T-helper 17 cell (primary cell): ENCODE measurements around the gene KRABD2.
"Not testable (repeated sequence)": the region's sequence is repeated elsewhere in the genome, so short reads cannot be mapped to it uniquely, and the experiment has no call there.

ENCODE experiments used
- ATAC-seq: fragments of 150-1000 bp; cut with Tn5 transposase; 2 replicates; pipeline ENCODE4 v1.10.0; 2021; ENCODE audit warnings: mild to moderate bottlenecking, moderate library complexity
- DNase-seq, 3 donors: peaks; one replicate each; pipeline versions ENCODE4 v3.0.0 to v3.0.0-alpha.2; 2020 to 2021
- H3K9me3 ChIP-seq: one replicate; pipeline ENCODE4 v1.7.0; 2013; ENCODE audit warnings: low read length, mild to moderate bottlenecking; ENCODE audit not compliant: control insufficient read depth, poor library complexity, severe bottlenecking
- H3K27ac Mint-ChIP-seq: one replicate; pipeline ENCODE4 v1.8.0; 2022; ENCODE audit warnings: mild to moderate bottlenecking, moderate library complexity, mixed read lengths
- H3K27me3 Mint-ChIP-seq: one replicate; pipeline ENCODE4 v1.8.0; 2022; ENCODE audit warnings: mixed read lengths
- H3K36me3 Mint-ChIP-seq: one replicate; pipeline ENCODE4 v1.8.0; 2022; ENCODE audit warnings: low read depth, mixed read lengths
- H3K4me1 Mint-ChIP-seq: one replicate; pipeline ENCODE4 v1.8.0; 2022; ENCODE audit warnings: mild to moderate bottlenecking, mixed read lengths
- H3K4me3 Mint-ChIP-seq: one replicate; pipeline ENCODE4 v1.8.0; 2022; ENCODE audit warnings: mild to moderate bottlenecking, moderate library complexity, mixed read lengths

Gene KRABD2

DNA sequence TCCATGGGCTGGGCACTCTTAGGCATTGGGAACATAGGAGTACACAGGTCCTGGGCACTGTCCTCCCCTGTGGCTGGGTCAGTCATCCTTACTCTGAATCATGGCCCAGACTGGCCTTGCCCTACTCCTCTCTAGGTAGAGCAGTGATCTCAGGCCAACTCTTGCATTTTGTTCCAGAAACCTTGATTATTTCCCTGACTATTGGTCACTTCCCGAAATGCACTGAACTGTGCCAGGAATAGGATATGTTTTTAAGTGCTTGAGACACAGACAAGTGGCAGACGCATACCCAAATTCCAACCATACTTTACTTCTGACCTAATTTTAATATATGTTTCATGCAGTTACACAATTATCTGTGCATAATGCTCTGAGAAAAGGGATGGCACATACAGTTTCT, 10.3 kb downstream of the KRABD2 start:
- H3K27me3 Mint-ChIP-seq, result no peaks in the 10 kb centered on the region

DNA sequence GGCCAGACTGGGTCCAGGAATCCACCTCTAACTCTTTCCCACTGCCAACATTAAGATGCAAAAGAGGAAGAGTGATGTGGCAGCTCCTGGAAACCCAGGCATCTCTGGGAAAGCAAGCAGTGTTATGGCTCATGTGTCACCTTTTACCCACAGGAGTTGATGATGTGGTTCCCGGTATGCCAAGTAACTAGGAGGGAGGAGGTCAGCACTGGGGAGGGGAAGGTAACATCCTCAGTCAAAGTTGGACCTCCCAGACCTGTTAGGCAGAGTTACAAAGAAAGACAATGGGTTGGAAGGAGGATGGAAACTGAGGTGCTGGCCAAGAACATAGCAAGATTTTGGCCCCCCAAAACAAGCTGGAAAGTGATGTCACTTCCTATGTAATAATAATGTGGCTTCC, 11.4 kb downstream of the KRABD2 start:
- DNase-seq (no peak), ATAC-seq (no peak)
- no peaks in the 10 kb centered on the region for H3K27me3 Mint-ChIP-seq
- H3K4me3 Mint-ChIP-seq, result no peak overlapping the region
- H3K27ac Mint-ChIP-seq, result no peak overlapping the region
- H3K4me1 Mint-ChIP-seq, result peaks cover 14% of the 10 kb centered on the region
- H3K36me3 Mint-ChIP-seq, result peaks cover 8% of the 10 kb centered on the region
- H3K9me3 ChIP-seq, result no peaks in the 10 kb centered on the region

More for the DNA sequence above, 10.3 kb downstream of the KRABD2 start:
- H3K4me3 Mint-ChIP-seq, result no peak overlapping the region
- DNase-seq (no peak), ATAC-seq (no peak)
- H3K36me3 Mint-ChIP-seq, result peaks cover 9% of the 10 kb centered on the region
- no peak overlapping the region for H3K27ac Mint-ChIP-seq
- H3K4me1 Mint-ChIP-seq, result peaks cover 10% of the 10 kb centered on the region
- no peaks in the 10 kb centered on the region for H3K9me3 ChIP-seq

DNA sequence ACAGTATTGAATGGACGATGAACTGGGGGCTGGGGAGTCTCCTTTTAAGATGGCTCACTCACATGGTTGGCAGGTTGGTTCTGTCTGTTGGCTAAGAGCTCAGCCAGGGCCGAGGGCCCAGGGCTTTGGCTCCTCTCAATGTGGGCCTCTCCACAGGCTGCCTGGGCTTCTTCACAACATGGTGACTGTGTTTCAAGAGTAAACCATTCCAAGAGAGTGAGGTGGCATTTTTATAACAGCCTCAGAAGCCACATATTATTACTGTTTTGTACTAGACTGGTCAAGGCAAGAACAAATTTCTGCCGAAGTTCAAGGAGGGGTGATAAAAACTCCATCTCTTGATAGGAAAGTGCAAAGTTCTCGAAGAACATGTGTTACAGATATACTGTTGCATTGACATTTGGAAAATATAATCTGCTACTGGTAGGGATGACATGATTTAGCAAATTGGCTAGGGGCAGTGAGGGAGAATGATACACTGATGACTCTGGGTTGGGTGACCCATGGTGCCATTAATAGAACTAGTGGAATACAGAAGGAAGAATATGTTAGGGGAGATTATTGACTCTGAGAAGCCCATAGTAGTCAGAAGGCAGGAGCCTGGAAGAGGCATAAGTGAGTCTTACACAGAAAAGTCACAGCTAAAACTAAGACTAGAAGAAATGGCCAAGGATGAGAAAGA, 13.7 kb downstream of the KRABD2 start:
- no peaks in the 10 kb centered on the region for H3K9me3 ChIP-seq
- no peak for ATAC-seq
- H3K4me3 Mint-ChIP-seq, result no peak overlapping the region
- H3K36me3 Mint-ChIP-seq, result peaks cover 4% of the 10 kb centered on the region
- H3K4me1 Mint-ChIP-seq, result peaks cover 17% of the 10 kb centered on the region
- no peaks in the 10 kb centered on the region for H3K27me3 Mint-ChIP-seq
- peak overlapping the region; percentile 34 for H3K27ac Mint-ChIP-seq
- no peak for DNase-seq

DNA sequence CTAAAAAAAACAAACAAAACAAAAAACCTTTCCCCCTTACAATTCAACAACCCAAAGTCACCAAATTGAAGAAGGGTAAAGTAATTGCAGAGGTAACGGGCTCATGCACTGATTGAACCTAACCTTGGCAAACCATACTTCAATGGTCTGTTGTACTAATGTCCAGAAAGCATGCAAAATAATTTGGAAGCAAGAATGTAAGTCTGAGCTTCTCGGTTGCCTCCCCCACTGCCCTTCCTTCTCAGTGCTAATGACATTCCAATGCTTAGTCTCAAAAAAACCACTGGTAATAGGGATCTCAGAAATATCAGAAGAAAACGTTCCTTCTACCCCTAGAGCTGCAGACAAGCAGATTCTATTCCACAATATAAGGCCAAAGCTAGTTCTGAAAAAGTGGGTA, 15.8 kb downstream of the KRABD2 start:
- Mint-ChIP-seq H3K36me3 (peaks cover 2% of the 10 kb centered on the region), H3K4me1 (peaks cover 17% of the 10 kb centered on the region), H3K4me3 (no peak overlapping the region), H3K27ac (peak overlapping the region; percentile 34), H3K27me3 (no peaks in the 10 kb centered on the region)
- DNase-seq (no peak), ATAC-seq (no peak)
- H3K9me3 ChIP-seq, result no peaks in the 10 kb centered on the region

DNA sequence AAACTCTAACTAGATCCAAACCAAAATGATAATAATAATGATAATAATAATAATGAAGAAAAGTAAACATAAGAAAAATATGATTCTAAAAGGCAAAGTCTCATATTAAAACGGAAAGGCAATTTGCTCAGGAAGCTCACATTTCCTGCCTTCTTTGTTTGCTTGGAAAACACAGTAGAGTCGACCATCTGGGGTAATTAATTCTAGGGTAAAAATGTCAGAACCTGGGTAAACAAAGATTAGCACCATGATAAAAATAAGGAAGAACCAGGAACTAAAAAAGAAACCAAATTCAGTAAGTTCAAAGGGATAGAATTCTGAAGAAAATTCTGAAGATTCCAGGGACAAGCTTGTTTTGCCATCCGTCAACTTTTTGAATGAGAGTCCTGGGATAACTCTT, 16.2 kb downstream of the KRABD2 start:
- DNase-seq (no peak), ATAC-seq (no peak)
- Mint-ChIP-seq H3K4me3 (no peak overlapping the region), H3K36me3 (peaks cover 2% of the 10 kb centered on the region), H3K4me1 (peaks cover 14% of the 10 kb centered on the region), H3K27me3 (no peaks in the 10 kb centered on the region), H3K27ac (no peak overlapping the region)
- H3K9me3 ChIP-seq, result no peaks in the 10 kb centered on the region

DNA sequence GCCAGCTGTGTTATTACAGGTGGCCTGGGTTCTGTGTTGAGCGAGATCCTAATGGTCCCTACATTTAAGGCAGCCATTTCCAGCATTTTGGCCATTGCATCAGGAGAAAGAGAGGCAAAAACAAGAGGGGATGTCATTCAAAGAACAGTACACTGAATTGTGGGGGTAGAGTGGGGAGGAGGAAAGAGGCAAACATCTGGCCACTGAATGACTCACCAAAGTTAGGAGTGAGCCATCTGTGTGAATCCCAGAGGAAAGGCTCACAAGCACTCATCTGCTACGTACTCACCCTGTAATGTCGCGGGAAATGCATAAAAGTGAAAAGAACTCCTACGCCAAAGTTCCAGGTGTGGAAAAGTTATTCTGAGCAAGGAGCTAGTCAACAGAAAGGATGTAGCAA, 16.7 kb downstream of the KRABD2 start:
- H3K36me3 Mint-ChIP-seq, result peaks cover 2% of the 10 kb centered on the region
- peaks cover 14% of the 10 kb centered on the region for H3K4me1 Mint-ChIP-seq
- ATAC-seq (no peak), DNase-seq (no peak)
- H3K4me3 Mint-ChIP-seq, result no peak overlapping the region
- no peaks in the 10 kb centered on the region for H3K9me3 ChIP-seq
- H3K27ac Mint-ChIP-seq, result no peak overlapping the region
- no peaks in the 10 kb centered on the region for H3K27me3 Mint-ChIP-seq

DNA sequence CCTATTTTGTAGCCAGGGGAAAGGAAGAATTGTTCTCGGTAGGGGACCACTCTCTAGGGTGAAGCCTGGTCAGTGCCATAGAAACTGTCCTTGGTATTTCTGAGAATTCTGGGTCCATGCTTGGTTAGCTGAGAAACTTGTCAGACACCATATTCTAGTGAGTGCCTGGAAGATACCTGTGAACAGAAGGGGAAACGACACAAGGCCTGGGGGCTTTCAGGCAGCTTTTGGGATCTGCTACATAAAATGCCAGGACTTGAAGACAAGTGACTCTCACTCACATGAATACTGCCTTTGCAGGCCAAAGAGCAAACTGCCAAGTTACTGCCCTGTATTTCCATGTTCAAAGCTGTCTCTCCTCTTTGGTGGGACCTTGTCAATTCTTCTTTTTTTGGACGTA, 18.6 kb downstream of the KRABD2 start:
- ATAC-seq (no peak), DNase-seq (no peak)
- no peaks in the 10 kb centered on the region for H3K9me3 ChIP-seq
- peaks cover 12% of the 10 kb centered on the region for H3K4me1 Mint-ChIP-seq
- no peak overlapping the region for H3K27ac Mint-ChIP-seq
- no peak overlapping the region for H3K4me3 Mint-ChIP-seq
- H3K36me3 Mint-ChIP-seq, result peaks cover 2% of the 10 kb centered on the region
- peaks cover 6% of the 10 kb centered on the region for H3K27me3 Mint-ChIP-seq

DNA sequence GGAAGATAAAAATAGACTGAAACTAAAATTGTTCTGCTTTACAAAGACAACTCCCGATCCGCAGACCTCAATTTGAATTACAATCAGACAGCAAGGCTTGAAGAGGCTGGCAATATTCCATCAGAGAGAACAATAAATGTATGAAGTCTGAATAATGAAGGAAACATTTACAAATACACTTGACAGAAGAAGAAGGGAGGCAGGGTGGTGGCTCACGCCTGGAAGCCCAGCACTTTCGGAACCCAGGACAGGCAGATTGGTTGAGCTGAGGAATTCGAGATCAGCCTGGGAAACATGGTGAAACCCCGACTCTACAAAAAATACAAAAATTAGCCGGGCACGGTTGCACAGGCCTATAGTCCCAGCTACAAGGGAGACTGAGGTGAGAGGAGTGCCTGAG, 22.3 kb downstream of the KRABD2 start:
- ATAC-seq, result no peak
- Mint-ChIP-seq H3K27me3 (peaks cover 16% of the 10 kb centered on the region), H3K27ac (no peak overlapping the region), H3K4me1 (no peaks in the 10 kb centered on the region), H3K36me3 (peaks cover 2% of the 10 kb centered on the region), H3K4me3 (no peak overlapping the region)
- no peak for DNase-seq
- H3K9me3 ChIP-seq, result no peaks in the 10 kb centered on the region

DNA sequence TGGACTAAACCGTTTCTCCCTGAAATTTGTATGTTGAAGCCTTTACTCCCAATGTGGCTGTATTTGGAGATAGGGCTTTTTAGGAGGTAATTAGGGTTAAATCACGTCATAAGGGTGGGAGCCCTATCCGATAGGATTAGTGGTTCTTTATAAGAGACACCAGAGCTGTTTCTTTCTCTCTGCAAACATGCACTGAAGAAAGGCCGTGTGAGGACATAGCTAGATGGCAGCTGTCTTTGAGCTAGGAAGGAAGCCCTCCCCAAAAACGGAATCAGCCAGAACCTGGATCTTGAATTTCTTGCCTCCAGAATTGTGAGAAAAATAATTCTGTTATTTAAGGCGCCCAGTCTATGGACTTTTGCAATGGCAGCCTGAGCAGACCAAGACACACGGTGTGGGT, 22.8 kb downstream of the KRABD2 start:
- H3K9me3 ChIP-seq, result no peaks in the 10 kb centered on the region
- H3K36me3 Mint-ChIP-seq, result peaks cover 2% of the 10 kb centered on the region
- no peak overlapping the region for H3K4me3 Mint-ChIP-seq
- no peak for ATAC-seq
- H3K4me1 Mint-ChIP-seq, result no peaks in the 10 kb centered on the region
- no peak for DNase-seq
- peaks cover 16% of the 10 kb centered on the region for H3K27me3 Mint-ChIP-seq
- no peak overlapping the region for H3K27ac Mint-ChIP-seq

DNA sequence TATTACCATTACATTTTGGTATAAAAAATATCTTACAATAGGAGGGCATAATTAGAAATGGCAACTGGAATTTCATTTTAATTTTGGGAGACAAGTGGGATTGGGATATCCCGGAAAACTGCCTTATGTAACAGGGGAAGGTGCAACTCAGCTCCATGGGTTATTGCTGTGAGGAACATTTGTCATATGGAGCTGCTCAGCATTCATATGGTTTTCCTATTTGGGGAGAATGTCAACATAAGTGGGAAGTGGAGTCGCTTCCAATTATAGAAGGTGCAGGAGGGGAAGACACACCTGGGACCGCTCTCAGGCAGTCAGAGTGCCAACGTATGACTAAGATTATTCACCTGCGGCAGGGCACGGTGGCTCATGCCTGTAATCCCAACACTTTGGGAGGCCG, 26.2 kb downstream of the KRABD2 start:
- ATAC-seq, result no peak
- Mint-ChIP-seq H3K27ac (no peak overlapping the region), H3K4me3 (no peak overlapping the region), H3K36me3 (no peaks in the 10 kb centered on the region), H3K27me3 (peaks cover 34% of the 10 kb centered on the region), H3K4me1 (no peaks in the 10 kb centered on the region)
- DNase-seq, result no peak
- H3K9me3 ChIP-seq, result no peaks in the 10 kb centered on the region

DNA sequence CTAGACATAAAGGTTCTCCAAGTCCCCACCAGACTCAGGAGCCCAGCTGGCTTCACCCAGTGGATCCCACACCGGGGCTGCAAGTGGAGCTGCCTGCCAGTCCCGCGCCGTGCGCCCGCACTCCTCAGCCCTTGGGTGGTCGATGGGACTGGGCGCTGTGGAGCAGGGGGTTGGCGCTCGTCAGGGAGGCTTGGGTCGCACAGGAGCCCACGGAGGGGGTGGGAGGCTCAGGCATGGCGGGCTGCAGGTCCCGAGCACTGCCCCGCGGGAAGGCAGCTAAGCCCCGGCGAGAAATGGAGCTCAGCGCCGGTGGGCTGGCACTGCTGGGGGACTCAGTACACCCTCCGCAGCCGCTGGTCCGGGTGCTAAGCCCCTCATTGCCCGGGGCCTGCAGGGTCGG, 29.5 kb downstream of the KRABD2 start:
- not testable (repeated sequence) for DNase-seq, H3K36me3 Mint-ChIP-seq, ATAC-seq, H3K9me3 ChIP-seq, H3K4me1 Mint-ChIP-seq, H3K27ac Mint-ChIP-seq, H3K4me3 Mint-ChIP-seq
- H3K27me3 Mint-ChIP-seq, result peaks cover 34% of the 10 kb centered on the region

DNA sequence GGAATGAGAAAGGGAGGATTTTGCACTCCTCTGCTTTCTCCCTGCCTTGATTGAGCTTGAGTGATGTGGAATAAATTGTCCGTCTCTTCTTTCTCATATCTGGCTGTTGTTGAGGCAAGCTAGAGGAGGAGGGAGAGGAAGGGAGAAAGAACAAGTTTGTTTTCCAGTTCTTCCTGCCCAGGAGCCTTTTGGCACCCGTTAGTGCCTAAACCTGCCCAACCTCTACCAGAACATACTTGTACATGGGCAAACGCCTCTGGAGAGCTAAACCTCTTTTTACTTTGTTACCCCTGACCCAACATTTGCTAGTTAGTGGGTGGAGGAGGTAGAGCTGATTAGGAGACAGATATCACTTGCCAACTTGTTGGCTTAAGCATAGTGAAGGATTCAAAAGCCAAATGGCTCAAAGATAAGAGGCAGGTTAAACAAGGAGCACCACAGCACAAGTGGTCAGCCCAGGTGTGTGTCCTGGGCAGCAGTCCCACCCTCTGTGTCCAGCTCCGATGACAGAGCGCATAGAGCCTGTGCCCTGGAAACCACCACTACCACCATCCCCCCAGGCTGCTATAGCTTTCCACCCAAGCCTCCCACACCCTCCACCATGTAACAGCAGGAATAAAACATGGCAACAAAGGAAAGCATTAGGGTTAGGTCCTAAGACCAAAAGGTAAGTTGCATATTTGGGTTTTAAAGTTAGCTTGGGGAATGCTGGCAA, 30.4 kb downstream of the KRABD2 start:
- Mint-ChIP-seq H3K27ac (peak overlapping the region; percentile 39), H3K27me3 (peaks cover 34% of the 10 kb centered on the region), H3K36me3 (no peaks in the 10 kb centered on the region), H3K4me1 (no peaks in the 10 kb centered on the region), H3K4me3 (no peak overlapping the region)
- no peaks in the 10 kb centered on the region for H3K9me3 ChIP-seq
- ATAC-seq (no peak), DNase-seq (no peak)

DNA sequence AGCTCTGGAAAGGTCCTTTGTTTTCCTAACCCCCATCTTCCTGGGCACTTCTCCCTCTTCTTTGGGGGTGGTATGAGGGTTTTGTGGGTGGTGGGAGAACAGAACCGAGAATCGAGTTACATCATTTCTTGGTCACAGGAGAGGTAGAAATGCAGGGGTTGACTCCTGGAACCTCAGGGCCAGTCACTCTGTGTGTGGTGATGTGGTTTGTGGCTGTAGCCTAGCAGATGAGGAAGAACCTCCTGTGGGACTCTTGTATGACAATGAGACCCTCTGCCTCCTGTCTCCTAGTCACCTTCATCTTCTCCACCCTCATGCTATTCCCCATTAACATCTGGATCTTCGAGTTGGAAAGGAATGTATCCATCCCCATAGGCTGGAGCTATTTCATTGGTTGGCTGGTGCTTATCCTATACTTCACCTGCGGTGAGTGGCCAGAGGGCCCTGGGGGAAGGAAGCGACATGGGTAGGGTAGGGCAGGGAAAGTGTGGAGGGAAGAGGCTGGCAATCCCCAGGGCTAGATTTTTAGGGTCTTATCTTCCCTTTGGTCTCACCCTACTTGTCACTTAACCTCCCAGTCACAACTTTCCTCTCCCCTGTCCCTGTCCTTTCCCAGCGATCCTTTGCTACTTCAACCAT, 31.3 kb downstream of the KRABD2 start:
- Mint-ChIP-seq H3K36me3 (no peaks in the 10 kb centered on the region), H3K27me3 (peaks cover 32% of the 10 kb centered on the region), H3K4me1 (no peaks in the 10 kb centered on the region), H3K27ac (peak overlapping the region; percentile 39), H3K4me3 (no peak overlapping the region)
- DNase-seq (no peak), ATAC-seq (no peak)
- no peaks in the 10 kb centered on the region for H3K9me3 ChIP-seq
